GM21381 (cell line): ENCODE results near the gene DNASE2B.

Experiments used
- ATAC-seq: cut with Tn5 transposase; IDR thresholded peaks from one replicate; pipeline ENCODE4 v1.9.1; 2021; ENCODE audit warnings: mild to moderate bottlenecking, moderate library complexity; ENCODE audit not compliant: unreplicated experiment

Gene DNASE2B

DNA sequence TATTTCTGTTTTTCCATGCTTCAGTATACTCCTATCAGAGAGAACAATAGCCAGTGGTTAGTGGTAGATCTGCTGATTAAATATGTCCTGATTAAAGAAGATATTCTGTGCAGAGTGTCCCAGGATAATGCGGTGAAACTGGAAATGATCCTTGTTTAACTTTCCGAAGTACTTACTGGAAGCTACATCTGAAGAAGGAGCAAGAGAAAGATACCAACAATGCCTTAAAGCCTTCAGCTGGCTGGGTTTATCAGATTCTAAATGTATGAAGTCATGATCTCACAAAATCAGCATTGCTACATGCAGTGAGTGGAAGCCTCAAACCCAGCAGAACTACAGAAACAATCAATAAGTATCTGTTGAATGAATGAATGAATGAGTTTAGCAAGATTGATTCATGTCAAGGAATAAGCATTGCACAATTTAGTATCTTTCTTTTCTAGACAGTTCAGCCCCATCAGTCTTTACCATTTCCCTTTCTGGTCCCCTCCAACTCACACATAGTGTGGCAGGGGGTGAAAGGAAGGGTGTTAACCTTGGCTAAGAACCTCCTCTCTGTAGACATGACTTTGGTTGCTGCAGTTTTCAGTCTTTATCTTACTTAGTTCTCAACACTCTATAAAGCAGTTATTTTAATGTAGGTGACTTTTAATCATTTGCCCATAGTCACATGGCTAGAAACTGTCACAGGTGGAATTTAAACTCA, 24.7 kb upstream of the DNASE2B start:
- ATAC-seq: no peak

DNA sequence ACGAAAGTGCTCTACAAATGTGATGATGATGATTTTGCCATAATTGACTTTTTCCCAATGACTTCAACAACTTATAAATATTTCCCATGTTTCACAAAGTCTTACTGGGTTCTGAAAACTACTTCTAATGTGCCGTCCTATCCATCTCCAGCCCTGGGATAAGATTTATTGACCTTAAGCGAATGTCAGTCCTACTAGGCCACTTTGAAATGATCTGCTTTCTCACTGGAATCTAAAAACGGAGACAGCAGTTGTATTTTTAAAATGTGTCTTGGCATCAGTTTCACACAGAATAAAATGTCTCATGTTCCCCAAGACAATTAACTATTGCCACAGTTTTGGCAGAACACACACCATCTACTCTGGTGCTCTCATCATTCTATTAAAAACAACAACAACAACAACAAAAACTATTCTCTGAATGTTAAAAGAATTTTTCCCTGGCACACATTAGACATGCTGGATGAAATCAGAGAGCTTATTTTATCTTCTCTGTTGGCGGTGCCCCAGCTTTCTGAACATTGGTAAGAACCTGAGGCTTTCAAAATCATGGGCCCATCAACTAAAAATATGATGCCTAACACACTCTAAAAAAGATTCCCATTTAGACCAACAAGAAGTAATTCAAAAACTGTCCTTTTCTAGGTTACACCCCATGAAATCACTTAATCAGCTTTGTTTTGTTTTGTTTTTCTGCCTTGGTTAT, 23.1 kb upstream of the DNASE2B start:
- no peak for ATAC-seq

DNA sequence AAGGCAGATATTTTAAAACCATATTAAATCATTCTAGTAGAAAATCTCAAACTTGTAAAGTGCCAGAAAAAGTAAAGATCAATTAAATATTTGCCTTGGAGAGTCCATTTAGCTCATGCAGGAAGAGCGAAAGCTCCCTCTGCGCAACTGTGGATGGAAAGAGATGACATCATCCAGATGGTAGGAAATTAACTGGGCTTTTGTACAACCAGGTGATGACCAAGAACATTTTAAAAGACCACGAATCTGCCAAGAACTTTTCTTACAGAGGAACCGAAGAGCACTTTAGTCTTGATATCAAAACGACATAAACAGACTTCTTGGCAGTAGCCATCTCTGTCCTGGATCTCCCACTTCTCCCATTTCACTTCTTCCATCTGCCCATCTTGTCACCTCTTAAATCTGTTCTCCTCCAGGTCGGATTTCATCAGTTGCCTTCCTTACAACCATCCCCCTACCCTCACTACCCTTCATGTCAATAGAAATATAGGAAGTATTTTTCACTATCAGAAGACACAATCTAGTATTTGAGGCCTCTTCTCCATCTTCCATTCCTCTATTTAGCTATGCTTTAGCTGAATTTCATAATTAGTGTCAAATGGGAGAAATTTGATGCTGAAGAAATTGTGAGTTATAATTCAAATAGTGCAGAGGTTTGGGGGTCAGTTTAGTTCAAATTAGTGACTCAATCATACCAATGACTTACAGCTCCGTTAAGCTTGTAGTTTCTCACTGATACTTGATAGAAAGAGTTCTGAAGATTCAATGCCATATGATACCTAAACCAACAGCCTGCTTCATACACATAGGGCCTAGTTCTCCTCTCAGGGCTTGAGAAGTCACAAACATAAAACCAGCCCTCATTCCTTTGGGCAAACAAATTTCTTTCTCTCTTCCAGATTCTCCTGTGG, 22.0 kb upstream of the DNASE2B start:
- ATAC-seq: no peak

DNA sequence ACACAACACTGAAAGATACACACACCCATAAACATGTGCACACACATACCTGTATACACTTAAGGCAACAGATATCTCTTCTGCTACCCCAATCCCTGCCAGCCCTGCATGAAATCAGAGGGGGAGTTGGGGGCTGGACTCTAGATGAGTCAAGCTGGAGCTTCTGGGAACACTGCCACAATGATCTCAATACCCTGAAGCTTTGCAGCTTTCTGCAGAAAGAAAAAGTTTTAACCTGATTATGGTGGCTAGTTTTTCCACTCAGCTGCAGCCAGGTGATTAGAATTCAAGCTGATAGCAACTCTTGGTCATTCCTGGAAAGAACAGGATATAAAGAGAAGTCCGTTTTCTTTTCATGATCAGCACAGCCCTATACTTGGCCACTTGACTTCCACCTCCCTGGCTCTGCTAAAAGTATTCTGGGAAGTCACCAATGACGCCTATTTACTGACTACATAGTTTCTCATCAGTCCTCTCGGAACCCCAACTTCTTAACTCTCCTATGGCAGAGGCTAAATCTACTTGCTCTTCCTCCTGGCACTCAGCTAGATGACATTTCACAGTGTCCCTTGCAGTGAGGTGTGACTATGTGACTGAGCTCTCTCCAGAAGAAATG, 20.7 kb upstream of the DNASE2B start:
- no peak for ATAC-seq

DNA sequence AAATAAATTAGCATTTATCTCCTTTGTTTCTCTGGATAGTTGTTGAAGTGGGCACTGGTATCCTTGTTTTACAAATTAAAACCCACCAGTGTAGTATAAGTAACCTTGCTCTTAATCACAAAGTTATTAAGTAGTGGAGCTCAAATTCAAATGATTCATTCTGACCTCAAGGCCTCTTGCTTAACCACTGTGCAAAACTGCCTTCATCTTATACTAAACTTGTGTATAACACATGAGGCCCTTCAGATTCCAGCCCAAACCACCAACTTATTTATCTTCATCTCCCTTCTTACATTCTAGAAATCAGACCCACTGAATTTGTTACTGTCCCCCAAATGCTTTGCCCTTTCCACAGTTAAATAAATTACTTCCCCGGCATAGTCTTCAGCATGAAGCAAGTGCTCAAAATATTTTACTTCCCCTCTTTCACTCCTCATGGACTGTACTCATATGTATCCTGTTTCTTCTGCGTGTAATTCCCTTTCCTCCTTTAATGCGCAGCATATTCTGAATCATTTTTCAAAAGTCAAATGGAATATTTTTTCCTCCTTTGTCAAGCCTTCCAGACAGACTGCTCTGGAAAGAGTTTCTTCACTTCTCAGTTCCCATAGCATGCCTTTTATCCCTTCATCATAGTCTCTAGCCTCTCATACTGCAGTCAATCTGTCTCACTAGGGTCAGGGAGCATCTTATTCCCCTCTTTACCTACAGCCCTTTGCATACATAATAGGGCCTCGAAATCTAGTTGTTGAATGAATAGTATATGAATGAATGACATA, 19.0 kb upstream of the DNASE2B start:
- no peak for ATAC-seq

DNA sequence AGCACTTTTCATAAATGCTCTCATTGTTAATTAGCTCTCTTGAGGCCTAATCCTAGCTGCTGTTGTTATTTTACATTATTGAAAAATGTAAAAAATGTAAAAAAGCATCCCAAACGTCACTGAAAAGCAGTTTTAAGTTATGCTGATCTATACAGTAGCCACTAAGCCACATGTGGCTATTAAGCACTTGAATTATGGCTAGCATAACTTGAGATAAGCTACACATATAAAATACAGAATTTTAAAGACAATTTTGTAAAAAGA, 18.4 kb upstream of the DNASE2B start:
- no peak for ATAC-seq

DNA sequence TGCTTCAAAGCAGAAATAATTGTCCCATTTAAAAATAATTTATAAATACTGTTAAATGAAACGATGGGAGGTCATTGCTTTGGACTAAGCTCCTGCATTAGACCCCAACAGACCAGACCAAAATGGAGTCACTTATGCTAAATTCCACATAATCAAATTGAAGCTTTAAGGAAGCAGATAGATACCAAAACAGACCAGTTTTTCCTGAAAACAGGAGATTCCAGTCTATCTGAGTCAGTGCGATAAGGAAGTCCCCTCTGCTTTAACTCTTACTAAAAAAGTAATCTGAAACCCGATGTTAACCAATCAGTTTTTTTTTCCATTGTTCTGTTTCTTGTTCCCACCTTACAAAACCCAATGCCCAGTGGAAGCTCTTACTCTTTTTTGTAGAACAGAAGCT, 16.2 kb upstream of the DNASE2B start:
- ATAC-seq: no peak

DNA sequence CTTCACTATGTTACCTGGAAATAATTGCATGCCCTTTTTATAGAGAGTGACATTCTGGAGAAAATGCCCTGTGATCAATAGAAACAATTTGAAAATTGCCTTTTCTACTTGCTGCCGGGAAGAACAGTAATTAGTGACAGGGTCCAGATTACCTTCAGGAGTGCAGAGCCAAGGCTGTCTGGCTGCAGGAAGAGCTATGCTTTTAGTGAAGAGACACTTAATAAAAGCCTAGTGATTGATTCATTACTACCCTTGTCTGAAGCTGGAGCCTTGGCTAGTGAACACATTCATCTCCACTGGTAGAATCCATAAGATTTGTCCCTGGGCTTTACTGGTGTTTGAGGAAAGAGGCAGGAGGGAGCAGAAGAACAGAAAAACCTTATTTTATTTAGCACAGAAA, 12.9 kb upstream of the DNASE2B start:
- ATAC-seq: no peak

DNA sequence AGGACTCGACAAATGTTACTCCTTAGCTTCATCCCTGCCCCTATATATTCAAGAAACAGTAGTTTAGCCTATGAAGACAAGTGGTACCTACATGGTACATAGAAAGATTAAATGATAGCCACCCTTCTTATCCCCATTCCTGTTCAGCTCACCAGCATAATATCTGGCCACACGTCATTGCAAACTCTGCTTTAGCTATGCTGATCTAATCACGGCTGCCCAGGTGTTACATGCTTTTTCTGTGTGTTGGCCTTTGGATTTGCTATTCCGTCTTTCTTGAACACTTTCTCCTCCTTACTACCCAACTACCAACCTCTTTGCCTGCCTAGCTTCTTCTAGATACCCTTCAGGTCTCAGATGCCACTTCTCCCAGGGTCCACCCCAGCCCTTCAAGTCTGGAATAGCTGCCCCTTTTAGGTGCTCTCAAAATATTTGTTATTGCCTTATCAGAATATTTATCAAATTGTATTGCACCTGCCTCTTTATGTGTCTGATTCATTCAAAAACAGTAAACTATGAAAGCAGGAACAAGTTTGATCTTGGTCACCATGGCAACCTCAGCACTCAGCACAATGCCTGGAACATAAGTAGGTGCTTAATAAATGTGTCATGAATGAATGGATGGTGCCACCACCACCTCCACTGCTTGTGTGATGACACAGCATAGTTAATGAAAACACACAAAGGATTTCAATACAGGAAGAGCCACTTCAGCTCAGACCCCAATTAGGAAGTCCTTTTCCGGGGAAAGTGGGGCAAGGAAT, 11.4 kb upstream of the DNASE2B start:
- ATAC-seq: no peak

DNA sequence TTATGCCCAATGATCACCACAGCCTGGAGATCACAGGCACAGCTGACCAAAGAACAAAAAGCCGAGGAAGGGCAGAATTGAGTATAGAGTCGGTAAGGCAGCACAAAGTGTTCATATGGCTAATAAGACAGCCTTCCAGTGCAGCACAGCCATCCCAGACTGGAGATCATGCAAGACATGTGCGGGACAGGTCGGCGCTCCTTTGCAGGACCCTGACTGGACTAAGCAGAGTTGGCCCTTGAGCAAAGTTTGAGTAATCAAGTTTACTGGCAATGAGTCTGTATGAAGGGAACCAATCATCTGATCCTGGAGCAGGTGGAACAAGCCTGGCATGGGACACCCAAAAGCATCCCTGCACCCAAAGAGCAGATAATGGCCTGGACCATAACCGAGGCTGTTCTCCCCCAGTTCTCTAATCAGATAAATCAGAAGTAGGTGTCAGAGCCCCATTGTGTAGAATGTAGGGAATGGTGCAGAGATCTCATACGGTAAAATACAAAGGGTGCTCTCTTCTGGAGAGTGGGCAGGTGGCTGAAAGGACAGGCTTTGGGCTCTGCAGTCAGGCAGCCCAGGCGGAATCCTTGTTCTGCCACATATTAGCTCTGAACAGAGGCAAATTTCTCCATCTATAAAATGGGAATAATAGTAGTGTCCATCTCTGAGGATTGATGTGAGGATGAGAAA, 10.7 kb upstream of the DNASE2B start:
- ATAC-seq: no peak

DNA sequence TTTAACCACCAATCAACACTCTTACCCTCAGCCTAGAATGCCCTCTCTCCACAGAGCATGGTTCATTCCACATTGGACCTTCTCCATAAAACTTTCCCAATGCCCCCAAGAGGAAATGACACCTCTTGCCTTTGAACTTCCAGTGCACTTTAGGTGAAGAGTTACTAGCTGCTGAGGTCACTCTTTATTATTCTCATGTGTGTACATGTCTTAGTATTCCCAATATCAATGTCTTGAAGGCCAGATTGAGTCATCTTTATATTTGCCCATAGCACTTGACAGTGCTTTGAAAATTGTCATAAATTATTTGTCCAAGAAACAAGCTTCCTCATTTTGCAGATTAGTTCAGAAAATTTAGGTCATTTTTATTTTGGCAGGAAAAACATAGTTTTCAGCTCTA, 8.1 kb upstream of the DNASE2B start:
- no peak for ATAC-seq

DNA sequence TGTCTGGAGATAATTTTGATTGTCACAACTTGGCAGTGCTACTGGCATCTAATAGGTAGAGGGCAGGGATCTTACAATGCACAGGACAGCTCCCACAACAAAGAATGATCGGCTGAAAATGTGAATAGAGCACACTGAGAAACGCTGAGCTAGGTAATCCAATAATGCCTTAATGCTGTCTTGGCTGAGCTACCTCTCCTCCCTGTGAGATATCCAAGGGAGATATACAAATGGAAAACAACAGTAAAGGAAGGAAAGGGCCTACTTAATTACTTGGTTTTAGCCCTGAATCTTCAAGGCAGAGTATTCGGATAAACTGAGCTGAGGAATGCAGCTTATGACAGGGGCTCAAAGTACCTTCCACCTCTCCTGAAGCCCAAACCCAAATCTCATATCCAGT, 2.9 kb downstream of the DNASE2B start:
- no peak for ATAC-seq

DNA sequence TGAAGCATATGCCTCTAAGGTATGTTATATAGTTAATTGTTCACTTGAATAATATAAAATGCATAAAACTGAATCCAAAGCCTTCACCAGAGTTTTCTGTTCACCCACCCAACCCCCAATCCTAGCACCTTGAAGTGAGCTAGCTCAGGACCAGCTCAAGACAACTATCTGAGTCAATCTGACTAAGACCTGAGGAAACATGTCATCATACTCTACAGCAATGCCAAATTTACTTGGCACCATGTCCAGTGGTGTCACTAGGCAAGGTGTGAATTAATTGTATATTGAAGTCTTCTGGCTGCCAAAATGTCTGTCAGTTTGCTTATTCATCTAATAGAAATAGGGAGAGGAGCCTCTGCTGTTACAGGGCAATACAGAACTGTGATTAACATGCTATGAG, 3.8 kb downstream of the DNASE2B start:
- no peak for ATAC-seq

DNA sequence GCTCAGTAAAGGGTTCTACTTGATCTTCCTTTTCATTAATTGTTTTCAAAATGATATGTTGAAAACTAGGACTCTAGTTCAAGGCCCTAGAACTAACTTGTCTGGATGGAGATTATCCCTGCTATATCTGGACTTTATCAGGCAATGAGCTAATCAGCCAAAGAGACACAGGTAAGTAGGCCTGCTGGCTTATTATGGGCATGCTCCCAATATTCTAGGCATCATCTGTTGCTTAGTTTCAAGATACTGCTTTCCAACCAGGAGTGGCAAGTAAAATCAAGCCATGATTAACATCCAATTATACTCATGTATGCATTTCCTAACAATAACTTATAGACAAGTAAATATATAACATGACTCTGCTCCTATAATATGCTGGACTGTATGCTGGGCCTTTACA, 4.2 kb downstream of the DNASE2B start:
- ATAC-seq: no peak

DNA sequence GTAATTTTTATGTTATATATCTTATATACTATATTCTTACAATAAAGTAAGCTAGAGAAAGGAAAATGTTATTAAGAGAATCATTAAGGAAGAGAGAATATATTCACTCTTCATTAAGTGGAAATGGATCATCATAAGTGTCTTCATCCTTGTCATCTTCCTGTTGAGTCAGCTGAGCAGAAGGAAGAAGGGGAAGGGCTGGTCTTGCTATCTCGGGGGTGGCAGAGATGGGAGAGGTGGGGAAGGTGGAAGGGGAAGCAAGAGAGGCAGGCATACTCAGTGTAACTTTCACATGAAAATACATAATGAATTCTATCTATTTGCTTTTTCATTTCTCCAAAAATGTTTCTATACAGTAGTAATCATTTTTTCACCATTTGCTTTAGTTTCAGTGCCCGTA, 5.1 kb downstream of the DNASE2B start:
- no peak for ATAC-seq

DNA sequence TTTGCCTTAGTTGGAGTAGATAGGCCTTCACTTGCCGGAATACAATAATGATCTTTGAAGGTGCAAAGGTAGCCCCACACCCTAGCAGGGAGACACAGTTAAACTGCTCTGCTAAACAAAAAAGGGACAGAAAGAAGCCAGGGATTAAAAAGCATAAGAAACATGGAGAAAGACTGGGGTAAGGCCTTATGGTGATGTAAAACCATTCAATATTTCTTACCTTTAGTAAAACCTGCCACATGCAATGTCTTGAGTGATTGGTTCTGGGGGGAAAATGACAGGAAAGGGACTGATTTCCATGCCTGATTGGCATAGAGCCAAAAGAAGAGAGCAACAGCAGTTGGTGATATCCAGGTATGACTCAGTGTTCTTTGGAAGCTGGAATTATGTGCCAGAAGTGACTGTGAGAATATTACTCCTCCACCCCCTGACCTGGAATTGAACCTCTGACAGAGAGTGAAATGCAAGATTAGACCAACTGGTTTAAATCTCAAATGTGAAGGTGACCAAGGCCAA, 8.1 kb downstream of the DNASE2B start:
- no peak for ATAC-seq

DNA sequence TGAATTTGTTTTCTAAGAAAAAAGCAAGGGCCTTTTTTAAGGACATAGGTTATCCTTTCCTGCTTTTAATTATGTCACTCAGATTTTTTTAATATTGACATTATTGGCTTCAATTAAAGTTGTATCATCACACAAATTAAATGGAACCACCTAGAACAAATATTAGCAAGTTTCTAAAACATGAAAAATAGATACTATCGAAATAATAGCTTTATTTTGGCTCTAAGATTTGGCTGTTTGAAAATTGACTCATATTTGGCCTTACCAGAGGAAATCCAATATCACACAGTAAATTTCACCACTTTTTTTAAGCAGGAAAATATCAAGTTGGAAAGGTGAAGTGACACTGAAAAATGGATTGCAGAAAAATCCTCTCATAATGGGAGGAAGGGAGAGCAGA, 9.2 kb downstream of the DNASE2B start:
- no peak for ATAC-seq

DNA sequence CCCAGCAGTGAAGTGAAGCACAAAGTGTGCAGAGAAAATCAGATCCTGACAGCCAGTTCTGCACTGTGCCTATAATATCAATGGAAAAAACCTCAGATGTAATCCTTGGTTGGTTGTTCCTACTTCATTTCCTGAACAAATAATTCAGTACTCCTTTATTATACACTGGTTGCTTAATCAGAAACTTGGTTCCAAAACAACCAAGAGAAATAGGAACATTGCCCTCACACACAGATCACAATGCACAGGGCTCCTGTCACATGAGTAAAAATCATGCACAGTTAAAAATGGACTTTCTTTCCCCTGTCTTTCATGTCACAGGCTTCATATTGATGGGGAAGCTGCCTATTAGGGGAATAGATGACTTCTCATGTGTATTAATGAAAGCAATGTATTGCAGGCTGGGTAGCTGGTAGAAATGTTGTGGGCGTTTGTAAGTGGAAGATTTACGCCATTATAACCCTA, 9.7 kb downstream of the DNASE2B start:
- ATAC-seq: no peak

DNA sequence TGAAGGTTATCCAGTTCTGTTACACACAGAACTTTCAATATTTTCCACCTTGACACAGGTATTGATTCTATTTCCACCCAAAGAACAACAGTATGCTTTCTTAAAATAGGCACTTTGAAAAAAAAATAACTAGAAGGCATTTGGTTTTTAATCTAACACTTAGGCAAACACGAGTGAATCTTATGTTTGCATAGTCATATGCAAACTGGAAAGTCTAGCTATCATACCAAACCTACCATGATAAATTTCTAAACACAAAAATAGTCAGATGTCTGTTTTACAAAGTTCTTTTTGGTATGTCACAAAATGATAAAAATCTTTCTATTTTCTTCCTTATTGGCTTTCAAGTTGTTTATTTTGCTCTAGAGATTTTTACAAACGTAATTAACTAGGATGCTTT, 11.6 kb downstream of the DNASE2B start:
- ATAC-seq: no peak
